Hematopoietic multipotent progenitor cell treated with erythropoietin and hydrocortisone succinate and interleukin-3 and kit ligand, for 15 days (in vitro differentiated cells): ENCODE data around the gene PROM1.

Experiments used
- DNase-seq: peaks from one replicate; pipeline ENCODE4 v3.0.0-alpha.2; 2015; ENCODE audit warnings: low spot score

The PROM1 gene

DNA sequence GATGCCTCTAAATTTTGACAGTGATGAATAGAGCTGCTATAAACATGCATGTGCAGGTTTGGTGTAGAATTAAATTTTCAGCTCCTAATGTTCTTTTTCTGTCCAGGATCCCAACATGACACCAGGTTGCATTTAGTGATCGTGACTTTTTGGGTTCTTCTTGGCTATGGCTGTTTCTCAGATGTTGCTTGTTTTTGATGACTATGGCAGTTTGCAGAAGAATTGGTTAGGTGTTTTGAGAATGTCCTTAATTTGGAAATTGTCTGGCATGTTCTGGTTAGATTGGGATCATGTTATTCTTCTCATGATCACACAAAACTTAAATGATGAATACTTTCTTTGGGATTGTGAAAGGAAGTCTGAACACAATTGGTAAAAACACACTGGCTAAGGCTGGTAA is 141.5 kb downstream of the PROM1 start:
- no peak for DNase-seq

DNA sequence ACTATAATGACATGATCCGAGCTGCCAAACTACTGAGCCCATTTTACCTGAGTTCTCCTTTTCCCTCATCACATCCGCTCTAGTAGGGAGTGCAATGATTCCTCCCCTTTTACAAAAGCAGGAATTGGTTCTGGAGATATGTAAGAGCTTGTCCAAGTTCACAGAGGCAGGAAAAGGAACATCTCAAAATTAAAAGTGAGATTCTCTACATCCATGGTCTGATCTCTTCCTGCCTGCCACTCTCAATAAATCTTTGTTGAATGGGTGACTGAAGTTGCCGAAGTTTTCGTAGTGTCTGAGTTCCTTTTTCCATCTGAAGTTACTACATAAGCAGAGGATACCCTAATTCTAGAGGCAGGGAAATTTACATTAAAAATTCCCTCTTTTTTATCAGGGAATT is 145.2 kb downstream of the PROM1 start, which contains the start of gene FGFBP1:
TSS of gene FGFBP1 (minus strand) at position 101 of the 400 bp plus-strand sequence. CDS start 2,108 bp downstream, outside the sequence.
- DNase-seq: no peak

DNA sequence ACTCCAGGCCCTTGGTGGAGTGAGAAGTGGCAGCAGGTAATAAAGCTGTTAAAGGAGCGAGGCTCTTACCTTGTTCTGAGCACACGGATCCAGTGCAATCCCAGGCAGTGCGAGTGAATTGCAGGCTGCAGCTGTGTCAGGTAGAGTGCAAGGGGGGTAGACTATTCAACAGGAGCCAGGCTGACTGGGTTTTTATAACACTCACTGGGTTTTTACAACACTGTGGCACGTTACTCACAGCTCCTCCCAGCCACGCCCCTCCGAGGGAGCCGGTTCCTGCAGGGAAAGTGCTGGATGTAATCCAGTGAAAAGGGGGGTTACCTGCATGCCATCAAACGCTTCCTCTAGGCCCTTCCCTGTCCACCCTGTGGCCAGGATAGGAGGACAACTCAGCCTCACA is 145.6 kb downstream of the PROM1 start:
- DNase-seq: no peak

DNA sequence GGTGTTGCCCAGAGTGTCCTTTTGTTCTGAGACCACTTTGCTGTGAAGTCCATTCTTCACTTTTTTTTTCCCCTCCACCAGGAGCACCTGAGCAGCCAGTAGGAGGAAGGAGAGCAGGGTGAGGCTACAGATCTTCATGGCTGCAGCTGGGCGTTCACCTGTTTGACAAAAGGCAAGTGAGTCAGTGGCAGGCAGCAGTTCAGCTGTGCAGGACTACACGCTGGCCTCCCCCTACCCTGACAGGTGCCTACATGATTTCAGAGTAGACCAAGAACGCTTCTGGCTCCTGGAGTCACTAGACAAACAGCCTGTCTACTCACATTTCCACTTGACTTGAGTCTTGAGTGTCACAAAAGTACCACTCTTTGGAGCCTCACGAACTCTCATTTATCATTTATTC is 147.3 kb downstream of the PROM1 start:
- no peak for DNase-seq

DNA sequence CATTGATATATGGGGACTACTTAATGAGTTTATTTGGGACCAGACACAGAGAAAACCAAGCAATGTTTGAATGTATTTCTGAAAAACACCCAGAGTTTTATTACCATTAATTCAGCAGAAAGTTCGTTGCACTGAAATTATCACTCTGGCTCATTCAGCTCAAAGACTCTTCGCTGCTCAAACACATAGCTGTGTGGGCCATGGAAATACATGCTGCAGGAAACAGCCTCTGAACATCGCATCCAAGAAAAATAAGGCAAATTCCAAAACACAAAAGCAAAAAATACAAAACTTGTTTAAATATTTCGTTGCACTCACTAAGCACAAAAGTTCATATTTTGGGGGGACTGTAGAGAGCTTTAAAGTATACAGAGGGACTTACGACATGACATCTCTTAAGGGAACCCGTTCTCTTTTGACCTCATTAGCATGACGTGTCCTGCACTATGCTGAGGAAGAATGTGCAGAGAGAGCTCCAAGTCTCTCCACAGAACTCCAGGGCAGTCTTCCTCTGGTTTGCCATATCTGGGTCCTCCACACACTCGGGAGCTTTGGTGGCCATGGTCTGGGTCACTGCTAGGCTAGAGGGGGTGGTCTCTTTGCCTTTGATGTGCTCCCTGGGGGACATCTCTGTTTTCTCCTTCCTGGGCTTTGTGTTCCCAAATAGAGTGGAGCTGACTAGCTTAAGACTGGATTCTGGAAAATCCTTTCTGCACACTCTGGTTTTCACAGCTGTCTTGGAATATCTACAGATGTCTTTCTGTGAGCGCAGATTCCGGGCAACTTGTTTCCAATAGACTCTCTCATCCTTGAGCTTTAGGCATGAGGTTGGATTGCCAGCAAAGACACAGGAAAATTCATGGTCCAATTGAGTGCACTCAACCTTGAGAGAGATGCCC is 148.1 kb downstream of the PROM1 start:
- DNase-seq: no peak

GRCh38 chr4:15934259-15934658 is 149.6 kb downstream of the PROM1 start:
- no peak for DNase-seq

DNA sequence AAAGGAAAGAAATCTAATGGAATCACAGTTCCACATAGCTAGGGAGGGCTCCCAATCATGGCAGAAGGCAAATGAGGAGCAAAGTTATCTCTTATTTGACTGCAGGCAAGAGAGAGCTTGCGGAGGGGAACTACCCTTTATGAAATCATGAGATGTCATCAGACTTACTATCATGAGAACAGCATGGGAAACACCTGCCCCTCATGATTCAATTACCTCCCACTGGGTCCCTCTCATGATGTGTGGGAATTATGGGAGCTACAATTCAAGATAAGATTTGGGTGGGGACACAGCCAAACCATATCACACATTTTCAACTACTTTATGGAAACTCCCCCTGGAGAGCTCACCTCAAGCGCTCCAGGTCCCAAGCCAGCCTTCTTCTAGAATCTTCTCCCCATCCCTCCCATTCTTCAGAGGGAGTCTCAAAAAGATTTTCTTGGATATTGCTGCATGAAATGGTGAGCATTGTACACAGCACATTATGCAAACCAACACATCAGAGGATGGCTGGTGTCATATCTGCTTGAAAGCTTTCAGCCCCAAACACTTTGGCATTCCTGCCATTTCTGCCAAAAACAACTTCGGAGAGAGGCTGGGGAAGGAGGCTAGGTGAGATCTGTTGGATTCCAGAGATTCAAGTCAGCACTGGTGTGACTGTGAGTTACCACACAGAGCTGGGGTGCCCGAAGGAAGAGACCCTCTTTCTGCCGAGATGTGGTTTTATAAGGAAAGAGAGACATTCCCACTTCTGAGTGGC is 152.2 kb downstream of the PROM1 start:
- no peak for DNase-seq

GRCh38 chr4:15930314-15930713 is 153.5 kb downstream of the PROM1 start:
- no peak for DNase-seq

DNA sequence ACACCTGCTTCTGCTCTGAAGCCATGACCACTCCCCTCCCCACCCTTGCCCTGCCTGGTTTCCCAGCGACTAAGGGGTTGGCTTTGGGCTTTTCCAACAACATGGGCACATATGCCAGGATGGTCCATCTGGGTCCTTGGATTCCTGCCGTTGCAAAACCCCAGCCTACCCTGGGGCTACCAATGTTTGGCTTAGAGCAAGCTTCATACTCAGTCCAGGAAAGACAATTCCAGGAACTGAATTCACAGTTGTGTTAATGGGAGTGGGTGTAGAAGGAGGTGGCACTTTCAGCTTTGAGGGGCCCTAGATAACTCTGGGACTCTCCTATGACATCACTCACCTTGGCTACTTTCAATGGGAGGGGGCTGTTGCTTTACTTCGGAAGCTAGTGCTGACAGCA is 154.3 kb downstream of the PROM1 start:
- no peak for DNase-seq

DNA sequence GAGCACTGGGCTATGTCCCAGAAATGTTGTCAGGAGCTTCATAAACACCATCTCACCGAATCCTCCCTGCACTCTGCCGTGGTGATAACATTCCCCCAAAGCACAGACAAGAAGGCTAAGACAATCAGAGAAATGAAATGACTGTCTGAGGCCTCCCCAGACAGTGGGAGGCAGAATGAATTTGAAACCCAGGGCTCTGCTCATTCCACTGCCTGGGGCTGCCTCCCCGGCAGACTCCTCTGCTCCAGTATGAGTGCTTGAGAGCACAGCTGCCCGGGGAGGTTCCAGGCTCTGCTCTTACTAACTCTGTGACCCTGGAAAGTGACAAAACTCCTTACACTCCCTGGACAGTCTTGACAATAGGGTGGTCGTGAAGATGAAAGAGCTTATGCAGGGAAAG is 154.9 kb downstream of the PROM1 start:
- no peak for DNase-seq

DNA sequence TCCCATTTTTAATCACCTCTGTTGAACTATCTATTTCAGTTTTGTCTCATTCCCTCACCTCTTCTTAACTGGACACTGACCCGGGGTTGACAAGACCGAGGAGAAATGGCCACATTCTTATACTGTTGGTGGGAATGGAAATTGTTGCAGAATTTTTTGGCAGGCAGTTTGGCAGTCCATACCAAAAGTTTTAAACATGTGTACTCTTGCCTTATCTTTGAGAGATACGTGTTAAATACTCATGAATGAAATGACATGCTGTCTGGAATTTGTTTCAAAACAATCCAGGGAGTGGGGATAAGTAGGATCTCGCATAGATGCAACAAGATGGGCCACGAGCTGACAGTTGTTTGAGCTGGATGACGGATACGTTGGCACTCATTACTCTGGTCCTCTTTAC is 157.3 kb downstream of the PROM1 start:
- DNase-seq: no peak

DNA sequence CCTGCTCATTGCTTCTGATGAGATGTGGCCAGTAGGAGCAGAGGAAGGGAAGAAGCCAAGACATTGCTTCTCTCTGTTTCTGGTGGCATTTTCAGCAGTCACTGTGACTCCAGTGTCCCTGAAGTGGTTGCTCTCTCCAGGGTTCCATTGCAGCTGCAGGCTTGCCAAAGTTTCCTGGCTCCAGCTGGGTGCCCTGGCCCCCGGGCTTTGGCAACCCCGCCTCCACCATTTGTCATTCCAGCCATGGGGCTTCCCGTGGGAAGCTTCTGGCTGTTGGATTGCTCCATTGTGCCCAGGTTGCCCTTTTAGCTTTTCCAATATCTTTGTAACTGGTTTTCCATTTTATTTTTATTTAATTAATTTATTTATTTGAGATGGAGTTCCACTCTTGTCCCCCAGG is 158.0 kb downstream of the PROM1 start:
- DNase-seq: no peak

GRCh38 chr4:15921592-15921932 is 162.3 kb downstream of the PROM1 start:
- DNase-seq: no peak

GRCh38 chr4:15920723-15921591 is 162.9 kb downstream of the PROM1 start:
- no peak for DNase-seq

GRCh38 chr4:15918484-15919129 is 165.2 kb downstream of the PROM1 start:
- no peak for DNase-seq
